Fibroblast of lung (primary cell): ENCODE results near the gene KRT7.
"Not testable (repeated sequence)": the region's sequence is repeated elsewhere in the genome, so short reads cannot be mapped to it uniquely, and the experiment has no call there.

Source experiments
- CTCF ChIP-seq, 2 donors: IDR thresholded peaks in 1 of 2; conservative IDR thresholded peaks in 1 of 2; 1 replicate in 1 of 2; 2 replicates in 1 of 2; pipeline ENCODE4 v1.5.1; 2011 to 2012; ENCODE audit warnings: low read length in 2 of 2, control low read depth in 1 of 2, inconsistent platforms in 1 of 2, low read depth in 1 of 2, mild to moderate bottlenecking in 1 of 2
- EZH2 ChIP-seq: IDR thresholded peaks from 2 replicates; pipeline ENCODE4 v1.5.1; 2012; ENCODE audit warnings: low read length, control low read depth, mild to moderate bottlenecking; ENCODE audit errors: missing control alignments

- TF ChIP-seq CTCF (conservative IDR thresholded peaks at IDR 0.05 in 1 of 2, IDR thresholded peaks at IDR 0.05 in 1 of 2; ENCODE audit: low read depth in 1 of 2, low read length in 2 of 2); EZH2: not testable (repeated sequence)
These were observed 19.2 kb downstream of the KRT7 start for GRCh38 chr12:52252175-52252615.
